Measurements from ENCODE around the gene MAT2A.
A peak's percentile ranks its signal among the peaks of the same experiment; 100 is the strongest.

Gene MAT2A

DNA sequence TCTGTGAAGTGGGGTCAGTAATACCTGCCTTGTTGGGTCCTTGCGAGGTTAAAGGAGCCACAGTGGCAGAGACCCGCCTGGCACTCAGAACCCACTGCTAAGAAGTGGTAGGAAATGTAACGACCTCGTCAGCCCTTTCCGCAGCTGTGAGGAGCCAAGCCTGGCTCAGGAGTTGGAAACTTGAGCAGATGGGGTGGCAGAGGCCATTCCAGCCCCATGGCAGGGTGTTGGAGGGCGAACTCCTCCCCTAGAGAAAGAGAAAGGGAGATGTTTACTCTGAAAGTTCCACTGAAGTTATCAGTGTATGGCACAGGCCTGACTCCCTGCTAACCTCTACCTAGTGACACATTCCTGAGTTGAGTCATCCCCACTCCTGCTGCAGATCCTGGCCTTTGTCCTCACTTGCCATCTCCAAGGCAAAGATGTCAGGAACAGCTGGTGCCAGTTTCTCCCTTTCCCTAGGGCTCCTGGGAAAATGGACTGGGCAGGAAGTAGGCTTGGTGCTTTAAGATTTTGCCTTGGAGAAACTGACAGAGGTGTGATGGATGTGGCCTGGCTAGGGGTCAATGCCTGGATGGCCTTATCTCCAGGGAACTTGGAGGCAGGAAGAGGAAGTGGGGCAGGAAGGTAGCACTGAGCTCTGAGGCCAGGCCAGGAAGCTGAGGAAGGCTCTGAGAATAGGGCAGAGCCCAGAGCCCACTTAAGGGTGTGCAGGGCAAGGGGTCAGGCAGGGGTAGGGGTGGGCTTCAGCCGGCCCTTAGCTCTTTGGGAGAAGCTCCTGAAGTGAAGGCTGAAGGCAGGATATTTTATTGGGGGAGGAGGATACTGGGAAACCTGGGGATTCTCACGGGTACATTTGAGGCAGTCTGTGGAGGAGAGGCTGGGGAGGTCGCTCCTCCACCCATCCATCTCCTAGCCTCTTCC is 46.2 kb downstream of the MAT2A start (continued):
- TF ChIP-seq, protein P1, sequence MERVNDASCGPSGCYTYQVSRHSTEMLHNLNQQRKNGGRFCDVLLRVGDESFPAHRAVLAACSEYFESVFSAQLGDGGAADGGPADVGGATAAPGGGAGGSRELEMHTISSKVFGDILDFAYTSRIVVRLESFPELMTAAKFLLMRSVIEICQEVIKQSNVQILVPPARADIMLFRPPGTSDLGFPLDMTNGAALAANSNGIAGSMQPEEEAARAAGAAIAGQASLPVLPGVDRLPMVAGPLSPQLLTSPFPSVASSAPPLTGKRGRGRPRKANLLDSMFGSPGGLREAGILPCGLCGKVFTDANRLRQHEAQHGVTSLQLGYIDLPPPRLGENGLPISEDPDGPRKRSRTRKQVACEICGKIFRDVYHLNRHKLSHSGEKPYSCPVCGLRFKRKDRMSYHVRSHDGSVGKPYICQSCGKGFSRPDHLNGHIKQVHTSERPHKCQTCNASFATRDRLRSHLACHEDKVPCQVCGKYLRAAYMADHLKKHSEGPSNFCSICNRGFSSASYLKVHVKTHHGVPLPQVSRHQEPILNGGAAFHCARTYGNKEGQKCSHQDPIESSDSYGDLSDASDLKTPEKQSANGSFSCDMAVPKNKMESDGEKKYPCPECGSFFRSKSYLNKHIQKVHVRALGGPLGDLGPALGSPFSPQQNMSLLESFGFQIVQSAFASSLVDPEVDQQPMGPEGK (CRISPR knock-in tag; IDR thresholded peaks at IDR 0.05; ENCODE audit: borderline replicate concordance): no peak
- TF ChIP-seq ESRRG (CRISPR knock-in tag; IDR thresholded peaks at IDR 0.05) (no peak), TSHZ2 (CRISPR knock-in tag; IDR thresholded peaks at IDR 0.05) (no peak), GLIS3 (CRISPR knock-in tag; IDR thresholded peaks at IDR 0.05) (no peak), ZC3H10 (CRISPR knock-in tag; IDR thresholded peaks at IDR 0.05) (no peak), ARNTL (CRISPR knock-in tag; IDR thresholded peaks at IDR 0.05; ENCODE audit: borderline replicate concordance, low read depth) (no peak), ZNF565 (CRISPR knock-in tag; conservative IDR thresholded peaks at IDR 0.05; ENCODE audit: low read depth) (no peak), TCF4 (CRISPR knock-in tag; IDR thresholded peaks at IDR 0.05; ENCODE audit: borderline replicate concordance) (no peak)
- TF ChIP-seq, protein P2, sequence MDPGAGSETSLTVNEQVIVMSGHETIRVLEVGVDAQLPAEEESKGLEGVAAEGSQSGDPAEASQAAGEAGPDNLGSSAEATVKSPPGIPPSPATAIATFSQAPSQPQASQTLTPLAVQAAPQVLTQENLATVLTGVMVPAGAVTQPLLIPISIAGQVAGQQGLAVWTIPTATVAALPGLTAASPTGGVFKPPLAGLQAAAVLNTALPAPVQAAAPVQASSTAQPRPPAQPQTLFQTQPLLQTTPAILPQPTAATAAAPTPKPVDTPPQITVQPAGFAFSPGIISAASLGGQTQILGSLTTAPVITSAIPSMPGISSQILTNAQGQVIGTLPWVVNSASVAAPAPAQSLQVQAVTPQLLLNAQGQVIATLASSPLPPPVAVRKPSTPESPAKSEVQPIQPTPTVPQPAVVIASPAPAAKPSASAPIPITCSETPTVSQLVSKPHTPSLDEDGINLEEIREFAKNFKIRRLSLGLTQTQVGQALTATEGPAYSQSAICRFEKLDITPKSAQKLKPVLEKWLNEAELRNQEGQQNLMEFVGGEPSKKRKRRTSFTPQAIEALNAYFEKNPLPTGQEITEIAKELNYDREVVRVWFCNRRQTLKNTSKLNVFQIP (CRISPR knock-in tag; IDR thresholded peaks at IDR 0.05; ENCODE audit: borderline replicate concordance, low read depth): no peak

DNA sequence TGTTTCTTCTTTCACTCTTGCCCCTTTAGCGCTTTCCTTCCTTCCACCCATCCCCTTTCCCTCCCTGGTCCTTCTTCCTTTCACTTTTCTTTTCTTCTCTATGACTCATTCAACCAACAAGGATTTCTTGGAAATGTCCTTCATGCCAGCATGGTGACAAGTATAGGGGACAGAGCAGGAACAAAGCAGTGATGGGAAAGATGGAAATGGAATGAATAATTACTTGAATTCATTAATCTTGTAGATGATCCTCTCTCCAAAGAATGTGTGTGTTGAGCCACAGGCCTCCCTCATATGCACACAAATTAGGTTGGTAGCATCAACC is 46.8 kb downstream of the MAT2A start:
- ATAC-seq: peak; percentile 26; the same call in 2 of the 3 replicates
- TF ChIP-seq TCF4 (CRISPR knock-in tag; IDR thresholded peaks at IDR 0.05; ENCODE audit: borderline replicate concordance) (no peak), TSHZ2 (CRISPR knock-in tag; IDR thresholded peaks at IDR 0.05) (no peak), ZNF70 (CRISPR knock-in tag; IDR thresholded peaks at IDR 0.05) (no peak), SNAI2 (CRISPR knock-in tag; IDR thresholded peaks at IDR 0.05) (no peak), TOX (CRISPR knock-in tag; IDR thresholded peaks at IDR 0.05; ENCODE audit: borderline replicate concordance) (no peak), ZFP30 (CRISPR knock-in tag; IDR thresholded peaks at IDR 0.05) (no peak), GLIS3 (CRISPR knock-in tag; IDR thresholded peaks at IDR 0.05) (no peak), BACH2 (CRISPR knock-in tag; IDR thresholded peaks at IDR 0.05; ENCODE audit: borderline replicate concordance) (no peak), CSDC2 (CRISPR knock-in tag; IDR thresholded peaks at IDR 0.05) (no peak), CREB5 (CRISPR knock-in tag; IDR thresholded peaks at IDR 0.05; ENCODE audit: low read depth) (no peak), OSR1 (CRISPR knock-in tag; IDR thresholded peaks at IDR 0.05) (no peak), ARNTL (CRISPR knock-in tag; IDR thresholded peaks at IDR 0.05; ENCODE audit: borderline replicate concordance, low read depth) (no peak), ISL1 (CRISPR knock-in tag; IDR thresholded peaks at IDR 0.05) (no peak)
- TF ChIP-seq, protein P1 (CRISPR knock-in tag; IDR thresholded peaks at IDR 0.05; ENCODE audit: borderline replicate concordance): no peak
- TF ChIP-seq, protein P2 (CRISPR knock-in tag; IDR thresholded peaks at IDR 0.05; ENCODE audit: borderline replicate concordance, low read depth): no peak

Measured in SK-N-SH treated with all-trans-retinoic acid at 6 μM for 48 hours (cell line).